RKO (cell line): Measurements from ENCODE around the gene ANKRD29.
"Not testable (repeated sequence)": the region's sequence is repeated elsewhere in the genome, so short reads cannot be mapped to it uniquely, and the experiment has no call there.

Experiments used
- DNase-seq: peaks from one replicate; pipeline ENCODE4 v3.0.0-alpha.2; 2016; ENCODE audit warnings: low spot score

ANKRD29 gene

GRCh38 chr18:23645568-23646175 is 17.0 kb downstream of the ANKRD29 start:
- no peak for DNase-seq

DNA sequence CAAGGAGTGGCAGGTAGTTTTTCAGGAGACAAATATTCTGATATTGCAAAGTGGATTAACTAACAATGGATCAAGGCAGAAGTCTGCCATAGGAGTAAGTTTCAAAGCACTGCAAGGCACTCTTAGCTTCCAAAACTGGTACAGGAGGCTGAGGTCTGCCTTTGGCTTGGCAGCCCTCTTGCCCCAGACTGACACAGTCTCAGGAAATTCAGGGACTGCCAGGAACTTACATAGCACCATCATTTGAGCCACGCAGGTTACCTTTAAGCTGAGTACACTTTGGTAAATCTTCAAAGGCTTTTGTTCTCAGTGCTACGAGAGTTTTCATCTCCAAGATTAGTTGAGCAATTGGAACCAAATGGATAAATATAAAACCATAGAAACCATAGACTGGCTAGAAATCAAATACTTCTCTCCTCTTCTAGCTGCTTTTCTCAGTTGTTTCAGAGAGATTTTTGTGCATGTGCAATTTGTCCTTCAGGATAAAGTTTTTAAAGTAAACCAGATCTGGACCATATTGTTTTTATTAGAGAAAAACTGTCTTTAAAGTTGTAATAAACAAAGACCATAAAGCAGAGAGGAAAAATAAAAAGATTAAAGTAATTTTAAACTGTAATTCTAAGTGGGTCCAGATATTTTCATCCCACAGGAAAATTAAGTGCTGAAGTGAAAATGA is 18.8 kb downstream of the ANKRD29 start:
- no peak for DNase-seq

DNA sequence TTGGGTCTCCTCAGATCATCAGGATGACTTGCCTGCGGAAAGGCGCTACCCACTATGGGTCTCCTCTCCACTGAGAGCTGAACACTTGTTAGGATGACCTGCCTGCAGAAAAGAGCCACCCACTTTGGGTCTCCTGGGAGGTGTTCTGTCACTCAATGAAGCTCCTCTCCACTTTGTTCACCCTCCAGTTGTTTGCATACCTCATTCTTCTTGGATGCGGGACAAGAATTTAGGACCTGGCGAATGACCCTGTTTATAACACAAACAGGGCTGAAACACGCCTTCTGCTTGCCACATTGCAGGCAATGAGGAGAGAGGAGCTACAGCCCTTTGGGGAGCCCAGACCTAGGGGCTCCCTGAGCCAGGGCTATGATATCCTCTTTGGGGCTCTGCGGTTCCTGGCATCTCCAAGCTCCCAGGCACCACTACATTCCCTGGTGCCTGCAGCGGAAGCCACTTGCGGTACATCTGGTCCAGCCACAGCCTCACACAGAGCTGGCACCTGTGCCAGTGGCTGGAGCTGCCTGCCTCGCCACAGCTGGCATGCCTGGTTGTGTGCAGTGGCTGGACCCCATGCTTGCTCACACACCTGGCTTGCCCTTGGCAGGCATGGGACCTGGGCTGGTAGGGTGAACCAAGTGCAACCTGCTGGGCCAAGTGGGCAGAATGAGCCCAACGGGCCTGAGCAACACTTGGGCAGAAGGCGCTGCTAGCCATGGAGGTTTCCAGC is 20.6 kb downstream of the ANKRD29 start:
- DNase-seq, result no peak

DNA sequence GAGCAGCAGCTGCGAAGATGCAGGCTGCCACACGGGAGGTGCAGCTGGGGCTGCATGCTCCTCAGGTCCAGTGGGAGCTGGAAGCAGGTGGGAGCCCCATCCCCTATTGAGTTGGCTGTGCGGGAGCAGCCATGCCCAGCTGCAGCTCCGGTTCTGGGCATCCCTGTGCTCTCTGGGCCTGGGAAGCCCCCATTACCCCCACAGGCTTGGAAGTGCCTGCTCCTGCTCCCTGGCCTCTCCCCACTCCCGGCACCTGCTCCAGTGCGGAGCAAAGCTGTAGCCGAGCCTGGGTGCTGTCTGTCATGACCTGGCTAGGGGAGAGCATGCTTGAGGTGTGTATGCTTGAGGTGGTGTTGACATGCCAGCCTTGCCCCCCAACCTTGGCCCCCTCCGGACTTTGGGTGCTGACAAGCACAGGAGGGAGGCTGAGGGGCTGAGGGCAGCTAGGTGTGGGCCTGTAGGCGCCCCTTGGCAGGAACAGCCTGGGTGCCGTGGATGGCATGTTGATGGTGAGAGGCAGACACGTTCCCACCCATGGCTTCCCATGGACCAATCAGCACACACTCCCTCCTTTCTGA is 21.5 kb downstream of the ANKRD29 start:
- no peak for DNase-seq

DNA sequence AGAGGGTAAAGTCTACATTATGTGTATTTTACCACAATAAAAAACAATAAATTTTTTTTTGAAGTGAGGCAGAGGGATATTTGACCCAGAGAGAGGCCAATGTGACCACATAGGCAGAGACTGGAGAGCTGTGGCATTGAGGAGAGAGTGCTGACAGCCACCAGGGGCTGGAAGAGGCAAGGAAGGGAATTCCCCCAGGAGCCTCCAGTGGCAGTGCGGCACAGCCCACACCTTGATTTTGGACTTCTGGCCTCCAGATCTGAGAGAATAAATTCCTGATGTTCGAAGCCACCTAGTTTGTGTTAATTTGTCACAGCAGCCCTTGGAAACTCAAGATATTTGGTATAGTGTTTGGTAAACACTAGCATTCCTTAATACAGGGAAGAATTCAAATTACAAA is 22.7 kb downstream of the ANKRD29 start:
- DNase-seq, result peak; percentile 47

DNA sequence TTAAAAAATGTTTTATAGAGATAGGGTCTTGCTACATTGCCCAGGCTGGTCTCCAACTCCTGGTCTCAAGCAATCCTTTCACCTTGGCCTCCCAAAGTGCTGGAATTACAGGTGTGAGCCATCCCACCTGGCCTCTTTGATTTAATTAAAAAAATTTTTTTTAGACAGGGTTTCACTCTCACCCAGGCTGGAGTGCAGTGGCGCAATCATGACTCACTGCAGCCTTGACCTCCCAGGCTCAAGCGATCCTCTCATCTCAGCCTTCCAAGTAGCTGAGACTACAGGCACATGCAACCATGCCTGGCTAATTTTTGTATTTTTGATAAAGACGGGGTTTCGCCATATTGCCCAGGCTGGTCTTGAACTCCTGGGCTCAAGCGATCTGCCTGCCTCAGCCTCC is 26.3 kb downstream of the ANKRD29 start:
- DNase-seq, result not testable (repeated sequence)

- DNase-seq, result no peak
These were observed 26.7 kb downstream of the ANKRD29 start for GRCh38 chr18:23636071-23636399.

GRCh38 chr18:23635283-23636070 is 27.2 kb downstream of the ANKRD29 start:
- DNase-seq, result no peak

GRCh38 chr18:23634692-23635091 is 28.0 kb downstream of the ANKRD29 start:
- DNase-seq, result no peak

DNA sequence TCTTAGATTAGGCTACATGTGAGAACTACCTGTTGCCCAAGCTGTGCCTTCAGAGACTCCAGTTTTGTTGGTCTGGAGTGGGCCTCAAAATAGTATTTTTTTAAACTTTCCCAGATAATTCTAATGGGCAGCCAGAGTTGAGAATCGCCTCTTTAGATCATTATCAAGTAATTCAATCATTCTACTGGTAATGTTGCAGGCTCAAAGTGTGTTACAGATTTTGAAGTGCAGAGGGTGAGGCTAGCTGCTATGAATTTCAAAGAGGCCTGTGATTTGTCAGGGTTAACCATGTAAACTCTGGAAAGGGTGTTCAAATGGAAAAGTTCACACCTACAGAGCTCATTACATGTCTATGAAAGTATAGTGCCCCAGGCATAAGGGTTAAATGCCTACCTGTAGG is 30.1 kb downstream of the ANKRD29 start:
- DNase-seq, result no peak

- no peak for DNase-seq
These were observed 31.0 kb downstream of the ANKRD29 start for GRCh38 chr18:23631746-23632145.

DNA sequence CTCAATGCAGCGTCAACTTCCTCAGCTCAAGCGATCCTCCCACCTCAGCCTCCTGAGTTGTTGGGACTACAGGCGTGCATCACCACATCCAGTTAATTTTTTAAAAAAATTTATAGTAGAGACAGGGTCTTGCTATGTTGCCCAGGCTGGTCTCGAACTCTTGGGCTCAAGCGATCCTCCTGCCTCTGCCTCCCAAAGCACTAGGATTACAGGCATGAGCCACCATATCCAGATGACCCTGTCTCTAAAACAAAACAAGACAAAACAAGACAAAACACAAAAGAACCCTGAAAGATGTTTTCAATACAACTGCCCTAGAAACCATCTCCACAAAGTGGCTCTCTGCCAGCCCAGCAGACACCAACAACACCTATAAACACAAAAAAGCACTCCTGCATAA is 31.4 kb downstream of the ANKRD29 start:
- DNase-seq, result no peak

GRCh38 chr18:23629444-23629946 is 33.2 kb downstream of the ANKRD29 start:
- DNase-seq, result no peak

GRCh38 chr18:23627970-23628369 is 34.7 kb downstream of the ANKRD29 start:
- no peak for DNase-seq

- peak; percentile 55 for DNase-seq
These were observed 35.4 kb downstream of the ANKRD29 start for GRCh38 chr18:23627321-23627720.

DNA sequence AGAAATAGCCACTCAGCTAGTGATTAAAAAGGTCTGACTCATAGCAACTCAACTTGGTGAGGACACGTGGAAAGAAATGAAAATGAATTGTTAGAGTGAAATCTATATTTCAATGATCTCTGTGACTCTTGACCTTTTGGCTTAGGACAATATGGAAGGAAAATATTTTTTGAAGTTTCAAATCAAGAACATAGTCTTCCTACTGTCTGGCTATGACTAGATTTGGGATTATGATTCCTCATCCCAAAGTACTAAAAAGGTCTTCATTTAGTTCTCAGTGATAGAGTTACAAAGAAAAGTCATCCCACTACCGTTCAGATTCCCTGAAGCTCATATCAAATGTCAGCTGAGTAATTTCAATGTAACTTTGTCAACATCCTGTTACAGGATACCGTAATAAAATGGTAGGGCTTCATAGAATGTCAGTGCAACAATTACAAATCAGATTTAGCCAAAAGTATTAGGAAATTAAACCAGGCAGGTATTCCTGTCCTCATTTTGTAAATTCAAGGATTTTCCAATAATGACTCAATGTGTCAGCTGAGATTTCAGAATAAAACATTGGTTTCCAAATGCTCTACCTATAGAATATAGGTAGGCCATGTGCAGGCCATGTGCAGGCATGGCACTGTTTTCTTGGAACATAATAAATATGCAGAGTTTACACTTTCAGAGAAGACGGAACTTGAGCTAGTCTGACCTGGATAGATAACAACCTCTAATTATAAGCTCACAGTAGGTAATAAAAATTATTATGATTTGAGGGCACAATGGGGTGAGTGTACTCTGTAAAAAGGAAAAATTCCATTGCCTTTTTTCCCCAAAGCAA is 36.0 kb downstream of the ANKRD29 start:
- peak; percentile 10 for DNase-seq

- DNase-seq, result no peak
These were observed 39.7 kb downstream of the ANKRD29 start for GRCh38 chr18:23623040-23623439.

DNA sequence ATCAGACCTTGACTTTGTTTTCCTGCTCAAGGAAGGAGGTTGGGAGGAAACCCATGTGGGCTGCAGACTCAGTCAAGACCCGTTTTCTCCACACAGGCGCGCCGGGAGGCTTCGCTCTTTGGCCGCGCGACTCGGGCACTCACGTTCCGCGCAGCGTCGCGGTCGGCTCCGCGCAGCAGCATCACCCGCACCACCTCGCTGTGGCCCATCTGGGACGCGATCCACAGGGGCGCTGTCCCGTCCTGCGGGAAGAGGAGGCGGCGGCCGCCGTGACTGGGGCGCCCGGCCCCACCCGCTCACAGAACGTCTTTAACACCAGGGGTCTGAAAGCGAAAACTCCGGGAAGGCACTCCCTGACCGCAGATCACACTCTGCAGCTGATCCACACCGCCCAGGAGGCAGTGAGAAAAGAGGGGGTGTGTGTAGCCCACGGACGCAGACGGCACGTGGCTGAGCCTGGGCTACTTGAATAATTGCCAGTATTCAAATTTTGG is 43.3 kb downstream of the ANKRD29 start:
- DNase-seq, result no peak

- no peak for DNase-seq
These were observed 43.8 kb downstream of the ANKRD29 start for GRCh38 chr18:23618862-23619387.

GRCh38 chr18:23617412-23618014 is 45.2 kb downstream of the ANKRD29 start:
- DNase-seq, result no peak
